GM21529 (cell line): Measurements from ENCODE around the gene HAO2.

Experiments used
- ATAC-seq: cut with Tn5 transposase; IDR thresholded peaks from one replicate; pipeline ENCODE4 v1.9.1; 2021; ENCODE audit not compliant: unreplicated experiment

HAO2 gene

GRCh38 chr1:119429687-119430086 is 61.1 kb downstream of the HAO2 start:
- no peak for ATAC-seq

DNA sequence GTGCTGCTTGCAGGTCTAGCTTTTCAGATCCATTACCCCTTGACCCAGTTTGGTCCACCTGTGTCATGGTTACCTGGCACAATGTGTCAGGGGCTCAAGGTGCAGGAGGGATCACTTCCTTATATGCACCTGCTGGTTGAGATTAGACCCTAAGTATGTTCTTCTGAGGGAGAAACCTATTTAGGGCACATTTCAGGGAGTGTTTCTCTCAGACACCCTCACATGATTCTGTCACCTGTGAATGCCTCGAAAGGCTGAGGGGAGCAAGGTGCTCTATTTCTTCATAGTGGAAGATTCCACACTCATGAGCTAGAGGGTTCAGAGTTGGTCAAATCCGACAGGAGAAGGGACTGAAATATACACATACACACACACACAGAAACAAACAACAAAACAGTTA is 61.9 kb downstream of the HAO2 start:
- ATAC-seq = no peak

DNA sequence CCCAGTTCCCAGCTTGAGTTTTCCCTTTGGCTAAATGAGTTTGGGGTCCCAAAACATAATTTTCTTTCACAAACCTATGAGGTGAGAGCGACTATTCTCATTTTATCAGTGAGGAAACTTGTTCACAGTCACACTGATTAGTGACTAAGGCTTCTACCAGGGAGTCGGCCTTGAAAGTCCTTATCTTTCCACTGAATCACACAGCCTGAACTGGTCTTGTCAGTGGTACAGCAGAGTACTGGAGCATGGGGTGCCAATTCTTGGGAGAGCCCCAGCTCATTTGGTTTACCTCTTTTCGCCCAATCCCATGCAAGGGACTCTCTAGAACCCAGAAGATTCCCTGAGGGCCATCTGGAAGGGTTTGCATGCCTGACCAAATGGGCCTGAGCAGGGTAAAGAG is 63.3 kb downstream of the HAO2 start:
- ATAC-seq = no peak

- ATAC-seq = no peak
Measured at GRCh38 chr1:119435052-119435451, 66.5 kb downstream of the HAO2 start.

DNA sequence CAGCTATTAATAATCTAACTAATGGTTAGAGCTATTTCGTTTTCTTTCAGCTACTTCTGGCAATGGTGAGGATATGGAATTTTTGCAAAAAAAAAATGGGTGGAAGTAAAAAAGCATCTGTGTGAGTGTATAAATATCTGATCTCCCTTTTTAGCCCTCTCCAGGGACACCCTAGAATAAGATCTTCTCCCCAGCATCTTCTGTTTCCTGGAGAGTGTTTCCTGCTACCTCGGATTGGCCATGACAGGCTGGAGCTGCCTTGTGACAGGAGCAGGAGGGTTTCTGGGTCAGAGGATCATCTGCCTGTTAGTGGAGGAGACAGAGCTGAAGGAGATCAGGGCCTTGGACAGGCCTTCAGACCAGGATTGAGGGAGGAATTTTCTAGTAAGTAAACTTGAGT is 70.2 kb downstream of the HAO2 start:
- no peak for ATAC-seq

GRCh38 chr1:119440721-119441307 is 72.2 kb downstream of the HAO2 start:
- no peak for ATAC-seq

DNA sequence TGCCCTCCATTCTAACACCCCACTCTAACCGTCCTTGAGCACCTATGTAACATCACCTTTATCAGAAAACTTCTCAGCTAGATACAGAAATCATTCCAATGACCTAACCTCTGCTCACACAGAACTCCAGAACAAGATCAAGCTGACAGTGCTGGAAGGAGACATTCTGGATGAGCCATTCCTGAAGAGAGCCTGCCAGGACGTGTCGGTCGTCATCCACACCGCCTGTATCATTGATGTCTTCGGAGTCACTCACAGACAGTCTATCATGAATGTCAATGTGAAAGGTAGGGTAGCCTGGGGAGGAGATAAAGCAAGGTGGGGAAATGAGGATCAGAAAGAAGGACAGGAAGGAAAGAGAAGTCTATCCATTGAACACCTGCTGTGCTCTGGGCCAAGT is 74.2 kb downstream of the HAO2 start:
- ATAC-seq = no peak
